KMS-11 (cell line): ENCODE measurements around the gene CNST.

Experiments used
- H2AFZ ChIP-seq: fragments of 200-600 bp; sonication (generic); 2 replicates; pipeline ENCODE4 v1.6.1; 2016; ENCODE audit warnings: antibody characterized with exemption, mixed run types, low read depth
- H3K27ac ChIP-seq: fragments of 200-600 bp; sonication (generic); 2 replicates; pipeline ENCODE4 v1.6.1; 2016; ENCODE audit warnings: mild to moderate bottlenecking, mixed run types
- H3K27me3 ChIP-seq: fragments of 200-600 bp; sonication (generic); 2 replicates; pipeline ENCODE4 v1.6.1; 2017; ENCODE audit warnings: mild to moderate bottlenecking, low read depth, mixed run types, moderate library complexity; ENCODE audit not compliant: insufficient read depth
- H3K36me3 ChIP-seq: fragments of 200-600 bp; sonication (generic); 2 replicates; pipeline ENCODE4 v1.6.1; 2017; ENCODE audit warnings: mild to moderate bottlenecking, mixed run types; ENCODE audit not compliant: insufficient read depth
- H3K4me1 ChIP-seq: fragments of 200-600 bp; sonication (generic); 2 replicates; pipeline ENCODE4 v1.6.1; 2016; ENCODE audit warnings: mild to moderate bottlenecking, low read depth, mixed run types; ENCODE audit not compliant: poor library complexity, severe bottlenecking
- H3K4me2 ChIP-seq: fragments of 200-600 bp; sonication (generic); 2 replicates; pipeline ENCODE4 v1.7.0; 2016; ENCODE audit warnings: mild to moderate bottlenecking, mixed run types
- H3K4me3 ChIP-seq: fragments of 200-600 bp; sonication (generic); IDR thresholded peaks from 2 replicates; pipeline ENCODE4 v1.6.1; 2017; ENCODE audit warnings: low read depth, low read length, mixed read lengths; ENCODE audit not compliant: insufficient read depth
- H3K79me2 ChIP-seq: fragments of 200-600 bp; sonication (generic); 2 replicates; pipeline ENCODE4 v1.6.1; 2016; ENCODE audit warnings: low read depth, mixed run types; ENCODE audit not compliant: insufficient read depth
- H3K9ac ChIP-seq: fragments of 200-600 bp; sonication (generic); 2 replicates; pipeline ENCODE4 v1.6.1; 2016; ENCODE audit warnings: mild to moderate bottlenecking, mixed run types
- H4K20me1 ChIP-seq: fragments of 200-600 bp; sonication (generic); 2 replicates; pipeline ENCODE4 v1.6.1; 2016; ENCODE audit warnings: mild to moderate bottlenecking, mixed run types; ENCODE audit not compliant: insufficient read depth
- TF ChIP-seq, protein P1 (sequence below): fragments of 200-600 bp; sonication (generic); conservative IDR thresholded peaks from 2 replicates; pipeline ENCODE4 v1.6.1; 2017; ENCODE audit warnings: low read depth, mild to moderate bottlenecking, antibody characterized with exemption, low read length, moderate library complexity, mixed read lengths

The CNST gene

DNA sequence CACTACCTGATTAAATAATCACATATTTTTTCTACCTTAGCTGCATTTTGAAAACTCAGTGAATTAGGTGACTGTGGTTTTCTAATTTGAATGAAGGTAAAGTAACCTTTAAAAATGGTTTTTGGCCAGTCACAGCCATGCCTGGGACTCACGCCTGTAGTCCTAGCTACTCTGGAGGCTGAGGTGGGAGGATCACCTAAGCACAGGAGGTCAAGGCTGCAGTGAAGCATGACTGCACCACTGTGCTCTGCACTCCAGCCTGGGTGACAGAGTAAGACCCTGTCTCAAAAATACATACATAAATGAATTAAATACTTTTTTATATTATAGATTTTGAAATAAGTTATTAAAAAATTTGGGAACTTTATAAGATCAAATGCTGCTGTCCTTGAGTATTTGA, 5.7 kb downstream of the CNST start:
- Histone ChIP-seq H3K4me3 (no peak overlapping the region), H3K27me3 (no peaks in the 10 kb centered on the region), H4K20me1 (no peaks in the 10 kb centered on the region), H3K36me3 (no peaks in the 10 kb centered on the region), H2AFZ (no peak overlapping the region), H3K79me2 (peaks cover 61% of the 10 kb centered on the region), H3K4me2 (no peak overlapping the region), H3K9ac (no peak overlapping the region), H3K27ac (no peak overlapping the region), H3K4me1 (peaks cover 18% of the 10 kb centered on the region)
- TF ChIP-seq, protein P1, sequence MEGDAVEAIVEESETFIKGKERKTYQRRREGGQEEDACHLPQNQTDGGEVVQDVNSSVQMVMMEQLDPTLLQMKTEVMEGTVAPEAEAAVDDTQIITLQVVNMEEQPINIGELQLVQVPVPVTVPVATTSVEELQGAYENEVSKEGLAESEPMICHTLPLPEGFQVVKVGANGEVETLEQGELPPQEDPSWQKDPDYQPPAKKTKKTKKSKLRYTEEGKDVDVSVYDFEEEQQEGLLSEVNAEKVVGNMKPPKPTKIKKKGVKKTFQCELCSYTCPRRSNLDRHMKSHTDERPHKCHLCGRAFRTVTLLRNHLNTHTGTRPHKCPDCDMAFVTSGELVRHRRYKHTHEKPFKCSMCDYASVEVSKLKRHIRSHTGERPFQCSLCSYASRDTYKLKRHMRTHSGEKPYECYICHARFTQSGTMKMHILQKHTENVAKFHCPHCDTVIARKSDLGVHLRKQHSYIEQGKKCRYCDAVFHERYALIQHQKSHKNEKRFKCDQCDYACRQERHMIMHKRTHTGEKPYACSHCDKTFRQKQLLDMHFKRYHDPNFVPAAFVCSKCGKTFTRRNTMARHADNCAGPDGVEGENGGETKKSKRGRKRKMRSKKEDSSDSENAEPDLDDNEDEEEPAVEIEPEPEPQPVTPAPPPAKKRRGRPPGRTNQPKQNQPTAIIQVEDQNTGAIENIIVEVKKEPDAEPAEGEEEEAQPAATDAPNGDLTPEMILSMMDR, result no peak

DNA sequence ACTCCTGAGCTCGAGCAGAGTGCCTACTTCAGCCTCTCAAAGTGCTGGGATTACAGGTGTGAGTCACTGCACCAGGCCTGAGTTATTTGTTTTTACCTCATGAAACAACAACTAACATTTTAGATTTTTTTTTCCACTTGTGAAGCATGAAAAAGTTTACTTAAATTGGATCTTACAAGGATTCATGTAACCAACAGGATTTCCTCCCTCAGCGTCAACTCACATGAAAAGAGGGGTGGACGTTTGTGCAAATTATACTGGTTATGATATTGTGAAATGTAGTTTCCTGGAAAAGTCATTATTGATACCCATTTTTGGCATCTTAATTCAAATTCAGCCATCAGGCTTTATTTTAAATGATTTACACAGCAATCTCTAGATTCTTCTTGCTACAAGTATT, 6.5 kb downstream of the CNST start:
- Histone ChIP-seq H3K4me1 (peaks cover 22% of the 10 kb centered on the region), H3K36me3 (no peaks in the 10 kb centered on the region), H3K4me2 (no peak overlapping the region), H3K27me3 (no peaks in the 10 kb centered on the region), H3K4me3 (no peak overlapping the region), H3K79me2 (peaks cover 53% of the 10 kb centered on the region), H3K27ac (no peak overlapping the region), H4K20me1 (no peaks in the 10 kb centered on the region), H3K9ac (no peak overlapping the region), H2AFZ (no peak overlapping the region)
- TF ChIP-seq, protein P1, result no peak

GRCh38 chr1:246573491-246573890, 7.2 kb downstream of the CNST start:
- H2AFZ ChIP-seq, result no peak overlapping the region
- TF ChIP-seq, protein P1, result no peak

GRCh38 chr1:246576709-246577032, 10.4 kb downstream of the CNST start:
- Histone ChIP-seq H3K4me1 (peaks cover 17% of the 10 kb centered on the region), H3K27ac (no peak overlapping the region), H3K79me2 (peaks cover 26% of the 10 kb centered on the region), H3K36me3 (no peaks in the 10 kb centered on the region), H4K20me1 (no peaks in the 10 kb centered on the region), H3K27me3 (no peaks in the 10 kb centered on the region), H3K9ac (no peak overlapping the region), H3K4me3 (no peak overlapping the region), H2AFZ (no peak overlapping the region), H3K4me2 (peak overlapping the region; percentile 26; the same call in 1 of the 2 replicates)
- TF ChIP-seq, protein P1, result no peak

More at GRCh38 chr1:246573491-246573890, 7.2 kb downstream of the CNST start:
- H4K20me1 ChIP-seq, result no peaks in the 10 kb centered on the region
- no peaks in the 10 kb centered on the region for H3K36me3 ChIP-seq
- H3K9ac ChIP-seq, result no peak overlapping the region
- H3K4me1 ChIP-seq, result peaks cover 19% of the 10 kb centered on the region
- H3K79me2 ChIP-seq, result peaks cover 46% of the 10 kb centered on the region
- no peak overlapping the region for H3K27ac ChIP-seq
- no peaks in the 10 kb centered on the region for H3K27me3 ChIP-seq
- H3K4me2 ChIP-seq, result no peak overlapping the region
- H3K4me3 ChIP-seq, result no peak overlapping the region
